H1 (cell line): ENCODE data around the gene MEF2D. TPM values are rescaled to one million over a fixed set of nuclear protein-coding genes. Genes with fewer than 3 reads are reported as not detected.

ENCODE experiments used
- CHD7 ChIP-seq: fragments of 300-600 bp; sonication (generic); IDR thresholded peaks from 2 replicates; pipeline ENCODE4 v1.7.1; 2012; ENCODE audit warnings: low read length, moderate library complexity, mild to moderate bottlenecking, inconsistent platforms; ENCODE audit not compliant: insufficient replicate concordance
- SAP30 ChIP-seq: fragments of 300-600 bp; sonication (generic); IDR thresholded peaks from 2 replicates; pipeline ENCODE4 v1.7.1; 2012; ENCODE audit warnings: low read length, moderate library complexity, mild to moderate bottlenecking, inconsistent platforms; ENCODE audit not compliant: insufficient read depth, insufficient replicate concordance
- TBP ChIP-seq: IDR thresholded peaks from 2 replicates; pipeline ENCODE4 v1.6.1; 2011; ENCODE audit warnings: low read depth, low read length, improper control_type of control experiment
- polyA plus RNA-seq, 7 experiments: library from polyadenylated mRNA; depleted of rRNA in 3 of 7; stranded (reverse) in 5 of 7; unstranded in 2 of 7; fragments of >200 nt in 5 of 7; fragments of 200-250 nt in 2 of 7; gene quantifications; 1 replicate in 5 of 7; 2 replicates in 1 of 7; 4 replicates in 1 of 7; pipeline versions ENCODE4 v1.2.1 to v1.2.3, GENCODE V29; 2011 to 2013; ENCODE audit warnings: missing spikeins in 2 of 7, mixed read lengths in 2 of 7
- total RNA-seq: library from RNA; stranded (reverse); fragmentation: NEBNext Ultra II Directional; extraction: Animal tissue kit (Norgen Biotek cat#: 25700); gene quantifications from 2 replicates; pipeline ENCODE4 v1.2.1, GENCODE V29; 2021

Gene MEF2D
- total and polyA plus RNA-seq, 2 of the 8 experiments (the other 6 are each of a cell fraction or from before 2014, with no cell fraction given) = 17.3 to 20.3 TPM

- TF ChIP-seq CHD7 = no peak
- TF ChIP-seq SAP30 = no peak
- no peak for TF ChIP-seq TBP
Observed at GRCh38 chr1:156515956-156516355, 15.4 kb upstream of the MEF2D start (continued).
